M059J (cell line): ENCODE results near the gene MED20. TPM values are rescaled to one million over a fixed set of nuclear protein-coding genes. Genes with fewer than 3 reads are reported as not detected.

Experiments used
- DNase-seq: peaks from one replicate; pipeline ENCODE4 v3.0.0-alpha.2; 2012; ENCODE audit warnings: low read depth
- total RNA-seq: library from RNA; depleted of rRNA; stranded (reverse); fragments of >200 nt; shearing (Covaris generic); gene quantifications from 2 replicates; pipeline ENCODE4 v1.2.3, GENCODE V29; 2014

The MED20 gene
- total RNA-seq, 1 experiment from 2014 or later: 49.9 TPM

GRCh38 chr6:41914343-41914742, 6.6 kb downstream of the MED20 start:
- no peak for DNase-seq

- DNase-seq: no peak
These were observed 11.2 kb downstream of the MED20 start for GRCh38 chr6:41909727-41910126.

DNA sequence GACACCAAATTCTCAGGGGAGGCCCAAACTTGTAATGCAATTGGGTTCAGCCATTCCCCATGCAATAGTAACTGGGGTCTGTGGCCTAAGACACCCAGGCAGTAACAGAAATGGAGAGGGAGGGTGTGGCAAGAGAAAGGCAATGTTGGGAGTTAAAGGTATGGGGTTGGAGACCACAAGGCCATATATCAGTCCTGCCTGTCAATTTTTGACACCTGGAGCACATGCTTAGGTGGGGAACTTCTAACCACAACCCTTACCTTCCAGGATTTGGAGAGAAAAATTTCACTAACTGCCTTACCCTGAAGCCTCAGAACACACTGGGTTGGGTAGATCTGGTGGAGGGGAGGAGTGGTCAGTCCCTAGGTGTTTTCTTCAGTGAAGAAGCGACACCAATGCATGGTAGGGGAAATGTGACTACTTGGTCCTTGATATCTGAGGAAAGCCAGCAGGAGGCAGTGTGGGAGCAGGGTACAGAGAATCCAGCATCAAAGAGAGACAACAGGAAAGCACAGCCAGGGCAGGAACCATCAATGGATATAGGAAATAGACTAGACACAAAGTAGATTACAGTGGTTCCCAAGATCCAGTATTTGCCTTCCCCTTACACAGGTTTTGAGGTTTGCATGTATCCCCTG, 18.9 kb downstream of the MED20 start:
- DNase-seq: peak; percentile 41

GRCh38 chr6:41900861-41901260, 20.1 kb downstream of the MED20 start:
- DNase-seq: no peak

- no peak for DNase-seq
These were observed 24.7 kb downstream of the MED20 start for GRCh38 chr6:41896281-41896680.

- peak; percentile 83 for DNase-seq
These were observed 25.4 kb downstream of the MED20 start, which contains the start of gene USP49 for GRCh38 chr6:41895300-41896233. Gene USP49 (minus strand): TSS chr6:41895375. CDS start chr6:41806983, 88,392 bp downstream.

DNA sequence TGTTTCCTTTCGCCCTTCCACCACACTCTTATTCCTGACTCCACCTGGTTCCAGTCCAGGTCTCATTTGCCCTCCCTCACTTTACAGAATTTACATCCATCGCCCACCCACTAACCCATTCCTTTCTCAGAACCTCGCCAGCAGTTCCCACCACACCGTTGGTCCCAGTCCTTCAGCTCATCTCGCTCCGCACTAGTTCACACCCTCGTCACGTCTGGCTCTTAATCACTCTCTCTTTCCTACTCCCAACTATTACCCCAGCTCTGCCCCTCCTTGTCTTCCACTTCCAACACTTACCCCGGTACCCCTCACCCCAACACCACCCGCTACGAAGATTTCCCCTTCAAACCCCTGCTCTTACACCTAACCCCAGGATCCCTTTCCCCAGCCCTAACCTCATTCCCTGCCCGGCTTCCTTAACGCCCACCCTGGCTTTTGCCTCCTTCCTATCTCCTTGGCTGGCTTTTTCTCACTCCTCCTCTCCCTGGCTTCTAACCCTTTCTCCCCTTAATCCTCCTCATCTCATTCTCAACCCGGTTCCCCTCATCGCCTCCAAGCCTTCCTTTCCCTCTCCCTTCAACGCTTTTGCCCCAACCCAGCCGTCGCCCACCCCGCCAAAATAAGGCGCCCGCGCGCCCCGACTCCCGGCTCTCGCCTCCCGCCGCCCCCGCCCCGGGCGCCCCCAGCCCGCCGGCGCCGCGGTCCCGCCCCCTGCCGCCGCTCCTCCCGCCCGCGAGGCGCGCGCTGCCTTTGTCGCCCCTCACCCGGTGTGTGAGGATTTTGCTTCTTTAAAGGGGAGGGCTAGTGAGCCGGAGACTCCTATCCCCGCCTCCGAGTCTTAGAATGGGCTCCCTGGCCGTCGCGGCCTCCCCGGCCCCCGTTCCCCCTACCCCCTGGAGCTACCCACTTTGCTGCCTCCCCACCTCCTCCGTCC, 26.3 kb downstream of the MED20 start:
- DNase-seq: peak; percentile 27

- no peak for DNase-seq
These were observed 27.9 kb downstream of the MED20 start for GRCh38 chr6:41892921-41893564.

DNA sequence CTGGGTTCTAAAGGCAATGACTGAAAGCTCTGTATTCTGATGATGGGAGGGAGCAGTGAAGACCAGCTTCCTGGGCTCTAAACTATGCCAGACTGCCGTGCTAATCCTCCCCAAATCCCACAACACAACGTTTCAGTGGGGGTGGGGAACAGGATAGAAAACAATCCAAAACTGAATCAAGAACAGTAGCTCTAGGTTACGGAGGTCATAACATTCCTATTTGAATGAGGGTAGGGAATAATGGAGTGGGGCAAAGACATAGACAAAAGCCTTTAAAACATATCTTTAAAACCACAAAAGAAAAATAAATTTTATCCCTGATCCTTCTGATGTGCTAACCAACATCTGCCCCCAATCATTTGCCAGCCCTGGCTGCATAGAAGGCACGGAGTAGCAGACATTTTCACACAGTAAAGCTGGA, 33.6 kb downstream of the MED20 start:
- DNase-seq: no peak

DNA sequence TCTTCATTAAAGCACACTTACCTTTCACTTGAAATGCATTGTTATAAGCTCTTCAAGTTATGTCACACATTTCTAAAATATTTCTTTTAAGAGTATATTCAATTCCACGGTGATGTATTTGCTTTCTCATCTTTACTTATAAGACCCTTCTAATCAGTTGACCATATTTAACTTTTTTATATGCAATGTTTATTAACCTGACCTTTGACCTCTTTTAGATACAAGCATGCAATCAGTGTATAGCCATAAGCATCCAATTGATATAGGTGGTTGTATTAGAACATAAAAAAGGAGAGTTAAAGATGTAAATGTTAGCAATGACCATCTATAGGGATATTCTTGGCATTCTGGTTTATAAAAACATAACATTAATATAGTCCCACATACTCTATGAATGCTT, 35.0 kb downstream of the MED20 start:
- DNase-seq: no peak

- no peak for DNase-seq
These were observed 36.0 kb downstream of the MED20 start for GRCh38 chr6:41884957-41885356.

- no peak for DNase-seq
These were observed 39.4 kb downstream of the MED20 start for GRCh38 chr6:41881506-41881905.

DNA sequence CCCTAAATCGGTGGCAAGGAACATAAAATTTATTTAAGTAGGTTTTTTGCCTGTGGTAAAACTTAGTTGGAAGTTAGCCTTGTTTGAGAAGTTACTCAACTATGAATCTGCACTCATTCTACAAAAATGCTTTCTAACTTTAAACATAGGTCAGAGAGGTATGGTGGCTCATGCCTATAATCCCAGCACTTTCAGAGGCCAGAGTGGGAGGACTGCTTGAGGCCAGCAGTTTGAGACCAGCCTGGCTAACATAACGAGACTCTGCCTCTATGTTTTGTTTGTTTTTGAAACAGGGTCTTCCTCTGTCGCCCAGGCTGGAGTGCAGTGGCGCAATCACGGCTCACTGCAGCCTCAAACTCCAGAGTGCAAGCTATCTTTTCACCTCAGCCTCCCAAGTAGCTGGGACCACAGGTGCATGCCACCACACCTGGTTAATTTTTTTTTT, 42.0 kb downstream of the MED20 start:
- peak; percentile 61 for DNase-seq

GRCh38 chr6:41878246-41878645, 42.7 kb downstream of the MED20 start:
- DNase-seq: peak; percentile 77

DNA sequence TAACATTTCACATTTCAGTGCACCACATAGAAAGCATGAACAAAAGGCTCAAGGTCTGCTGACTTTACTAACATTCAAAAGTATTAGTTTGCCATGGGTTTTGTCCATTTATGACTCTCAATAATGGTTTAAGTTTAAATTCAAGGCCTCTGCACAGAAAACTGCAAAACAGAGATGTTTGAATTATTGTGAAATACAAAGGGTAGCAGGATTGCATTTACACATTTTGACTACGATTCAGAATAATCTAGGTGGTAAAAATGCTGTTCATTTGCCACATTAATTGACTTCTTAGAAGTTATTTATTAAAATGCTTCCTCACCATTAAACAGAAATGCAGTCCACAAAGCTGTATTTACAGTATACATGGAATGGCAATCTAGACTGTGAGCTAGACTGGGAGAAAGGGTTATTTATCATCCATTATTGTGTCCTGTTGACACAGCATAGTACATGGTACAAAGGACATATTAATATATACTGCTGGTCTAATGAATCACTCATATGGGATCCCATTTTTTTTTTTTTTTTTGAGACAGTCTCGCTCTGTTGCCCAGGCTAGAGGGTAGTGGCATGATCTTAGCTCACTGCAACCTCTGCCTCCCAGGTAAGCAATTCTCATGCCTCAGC, 43.8 kb downstream of the MED20 start:
- DNase-seq: no peak

- DNase-seq: no peak
These were observed 46.2 kb downstream of the MED20 start for GRCh38 chr6:41874741-41875140.

- no peak for DNase-seq
These were observed 48.8 kb downstream of the MED20 start for GRCh38 chr6:41872147-41872546.

GRCh38 chr6:41871691-41872090, 49.2 kb downstream of the MED20 start:
- DNase-seq: no peak

DNA sequence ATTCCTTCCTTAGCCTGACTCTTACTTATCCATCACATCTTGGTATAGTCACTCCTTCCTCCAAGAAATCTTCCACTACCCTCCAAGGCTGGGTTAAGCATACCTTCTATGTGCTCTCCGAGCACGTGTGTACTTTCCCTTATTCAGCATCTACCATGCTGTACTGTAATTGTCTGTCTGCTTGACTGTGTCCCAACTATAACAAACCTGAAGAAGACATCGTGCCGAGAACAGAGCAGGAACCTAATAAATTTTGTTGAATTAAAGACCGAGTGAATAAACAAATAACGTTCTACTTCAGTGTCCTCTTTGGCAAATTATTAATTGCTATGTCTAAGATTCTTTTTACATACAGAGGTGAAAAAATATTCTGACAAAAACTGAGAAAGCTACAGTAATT, 61.6 kb downstream of the MED20 start:
- no peak for DNase-seq

- no peak for DNase-seq
These were observed 62.2 kb downstream of the MED20 start for GRCh38 chr6:41858703-41859102.
